HEK293T (cell line): ENCODE results near the gene RNF152.

ENCODE experiments used
- BHLHE40 ChIP-seq: fragments of 450-650 bp; IDR thresholded peaks from 2 replicates; pipeline ENCODE4 v1.6.1; 2016; ENCODE audit warnings: mild to moderate bottlenecking, moderate library complexity, borderline replicate concordance
- CTBP1 ChIP-seq: fragments of 450-650 bp; IDR thresholded peaks from 2 replicates; pipeline ENCODE4 v1.6.1; 2016; ENCODE audit warnings: borderline replicate concordance
- ELF4 ChIP-seq: fragments of 450-650 bp; IDR thresholded peaks from 2 replicates; pipeline ENCODE4 v1.6.1; 2017; ENCODE audit warnings: antibody characterized with exemption
- FOXA1 ChIP-seq: fragments of 450-650 bp; IDR thresholded peaks from 2 replicates; pipeline ENCODE4 v1.6.1; 2016; ENCODE audit warnings: mild to moderate bottlenecking
- FOXK2 ChIP-seq: fragments of 450-650 bp; IDR thresholded peaks from 2 replicates; pipeline ENCODE4 v1.6.1; 2016; ENCODE audit warnings: mild to moderate bottlenecking
- FOXM1 ChIP-seq: fragments of 450-650 bp; IDR thresholded peaks from 2 replicates; pipeline ENCODE4 v1.6.1; 2017; ENCODE audit warnings: mild to moderate bottlenecking, borderline replicate concordance
- LEF1 ChIP-seq: fragments of 450-650 bp; IDR thresholded peaks from 2 replicates; pipeline ENCODE4 v1.6.1; 2017; ENCODE audit warnings: mild to moderate bottlenecking, borderline replicate concordance
- NFRKB ChIP-seq: fragments of 450-650 bp; IDR thresholded peaks from 2 replicates; pipeline ENCODE4 v1.6.1; 2016; ENCODE audit warnings: mild to moderate bottlenecking, moderate library complexity
- SP1 ChIP-seq: fragments of 450-650 bp; IDR thresholded peaks from 2 replicates; pipeline ENCODE4 v1.6.1; 2017
- SUZ12 ChIP-seq: fragments of 450-650 bp; IDR thresholded peaks from 2 replicates; pipeline ENCODE4 v1.6.1; 2016; ENCODE audit warnings: mild to moderate bottlenecking
- TARDBP ChIP-seq: fragments of 450-650 bp; IDR thresholded peaks from 2 replicates; pipeline ENCODE4 v1.6.1; 2016
- ZNF384 ChIP-seq: fragments of 450-650 bp; IDR thresholded peaks from 2 replicates; pipeline ENCODE4 v1.6.1; 2016
- TF ChIP-seq, protein P1 (sequence below): fragments of 450-650 bp; IDR thresholded peaks from 2 replicates; pipeline ENCODE4 v1.6.1; 2016

DNA sequence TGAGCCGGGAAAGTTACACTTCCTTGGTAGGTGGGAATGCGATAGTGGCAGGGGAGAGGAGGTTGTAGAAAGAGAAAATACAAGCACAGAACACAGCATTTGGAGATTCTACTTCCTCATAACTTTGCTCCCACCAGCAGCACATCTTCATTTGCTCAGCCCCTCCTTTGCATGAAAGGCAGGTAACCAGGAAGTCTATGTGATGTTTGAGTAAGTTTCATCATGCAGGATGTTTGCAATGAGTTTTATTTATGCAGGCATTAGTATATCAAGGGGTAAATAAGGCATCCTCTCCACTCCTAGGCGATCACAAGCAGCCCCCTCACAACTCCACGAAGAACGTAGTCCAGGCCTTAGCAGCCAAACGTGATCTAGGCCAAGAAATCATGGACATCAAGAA is 5.0 kb downstream of the RNF152 start:
- no peak for TF ChIP-seq TARDBP
- TF ChIP-seq SP1, result no peak
- TF ChIP-seq ZNF384, result no peak
- TF ChIP-seq CTBP1, result no peak
- TF ChIP-seq BHLHE40, result no peak
- no peak for TF ChIP-seq SUZ12
- TF ChIP-seq FOXA1, result no peak
- TF ChIP-seq FOXK2, result no peak
- no peak for TF ChIP-seq NFRKB
- TF ChIP-seq ELF4, result no peak
- no peak for TF ChIP-seq LEF1
- TF ChIP-seq FOXM1, result no peak
- TF ChIP-seq, protein P1, sequence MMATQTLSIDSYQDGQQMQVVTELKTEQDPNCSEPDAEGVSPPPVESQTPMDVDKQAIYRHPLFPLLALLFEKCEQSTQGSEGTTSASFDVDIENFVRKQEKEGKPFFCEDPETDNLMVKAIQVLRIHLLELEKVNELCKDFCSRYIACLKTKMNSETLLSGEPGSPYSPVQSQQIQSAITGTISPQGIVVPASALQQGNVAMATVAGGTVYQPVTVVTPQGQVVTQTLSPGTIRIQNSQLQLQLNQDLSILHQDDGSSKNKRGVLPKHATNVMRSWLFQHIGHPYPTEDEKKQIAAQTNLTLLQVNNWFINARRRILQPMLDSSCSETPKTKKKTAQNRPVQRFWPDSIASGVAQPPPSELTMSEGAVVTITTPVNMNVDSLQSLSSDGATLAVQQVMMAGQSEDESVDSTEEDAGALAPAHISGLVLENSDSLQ, result no peak
